MCF 10A (cell line): ENCODE measurements around the gene FAM3D. TPM values are rescaled to one million over a fixed set of nuclear protein-coding genes. Genes with fewer than 3 reads are reported as not detected.

Source experiments
- BruUV-seq: library from RNA; stranded (reverse); fragments of 400-500 nt; replicated peaks from 2 replicates; lab custom pipeline; 2021; lab: Mats Ljungman, UMichigan
- CTCF ChIA-PET: fragments of 300-600 bp; sonication (Branson Sonifier 250); formaldehyde crosslinking; extraction: SDS; loops from one replicate; lab custom pipeline; 2021; ENCODE audit warnings: antibody characterized with exemption, inconsistent platforms; lab: Yijun Ruan, JAX
- POLR2A ChIA-PET: fragments of 300-600, 350-650 bp; sonication (Branson Sonifier 250); formaldehyde crosslinking; extraction: SDS; loops from one replicate; lab custom pipeline; 2020; ENCODE audit warnings: antibody characterized with exemption, inconsistent platforms; lab: Yijun Ruan, JAX
- DNase-seq: peaks from one replicate; pipeline ENCODE4 v3.0.0-alpha.2; 2018; ENCODE audit not compliant: unreplicated experiment
- H3K27ac Mint-ChIP-seq: one replicate; pipeline ENCODE4 v1.8.0; 2022; ENCODE audit warnings: mild to moderate bottlenecking, low read depth, mixed read lengths; ENCODE audit not compliant: unreplicated experiment
- H3K27me3 Mint-ChIP-seq: one replicate; pipeline ENCODE4 v1.8.0; 2022; ENCODE audit warnings: mixed read lengths; ENCODE audit not compliant: insufficient read depth, unreplicated experiment
- H3K36me3 Mint-ChIP-seq: one replicate; pipeline ENCODE4 v1.8.0; 2022; ENCODE audit warnings: mild to moderate bottlenecking, moderate library complexity, mixed read lengths; ENCODE audit not compliant: insufficient read depth, unreplicated experiment
- H3K4me1 Mint-ChIP-seq: one replicate; pipeline ENCODE4 v1.8.0; 2022; ENCODE audit warnings: mixed read lengths; ENCODE audit not compliant: insufficient read depth, unreplicated experiment
- H3K4me3 Mint-ChIP-seq: one replicate; pipeline ENCODE4 v1.8.0; 2022; ENCODE audit warnings: mild to moderate bottlenecking, moderate library complexity, mixed read lengths; ENCODE audit not compliant: unreplicated experiment
- H3K9me3 Mint-ChIP-seq: one replicate; pipeline ENCODE4 v1.8.0; 2022; ENCODE audit warnings: mixed read lengths; ENCODE audit not compliant: unreplicated experiment
- intact Hi-C: fragments of 100-400 bp; cut with micrococcal nuclease; formaldehyde crosslinking; loops from 2 replicates; pipeline ENCODE4 v1.14.1; 2022
- total RNA-seq: library from RNA; stranded (reverse); gene quantifications from 2 replicates; pipeline ENCODE4 v1.2.3, GENCODE V29; 2022
- TF ChIP-seq, protein P1 (sequence below): fragments of 200-600 bp; IDR thresholded peaks from one replicate; pipeline ENCODE4 v1.8.0; 2022; ENCODE audit warnings: antibody characterized with exemption, mild to moderate bottlenecking; ENCODE audit not compliant: unreplicated experiment

FAM3D gene
- total RNA-seq, 1 experiment from 2014 or later = not detected

DNA sequence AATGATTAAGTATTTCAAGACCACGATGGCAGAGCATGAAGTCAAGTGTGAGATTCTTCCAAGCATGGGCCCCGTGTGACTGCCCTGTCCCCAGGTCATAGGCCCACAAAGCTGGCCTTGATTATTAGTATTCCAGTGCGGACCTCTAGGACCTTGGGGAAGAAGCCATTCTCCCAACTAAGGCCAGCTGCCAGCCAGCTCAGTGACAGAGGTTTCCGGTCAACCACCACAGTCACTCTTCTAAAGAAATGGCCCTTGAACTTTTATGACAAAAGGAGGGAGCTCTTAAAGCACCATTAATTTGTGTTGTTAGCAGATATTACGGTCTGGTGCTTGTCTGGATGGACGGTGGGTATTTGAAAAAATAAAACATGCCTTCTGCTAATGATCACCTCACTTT is 28.0 kb downstream of the FAM3D start:
- Mint-ChIP-seq H3K4me1 (no peaks in the 10 kb centered on the region), H3K27me3 (no peaks in the 10 kb centered on the region), H3K4me3 (no peak overlapping the region), H3K27ac (no peak overlapping the region), H3K36me3 (no peaks in the 10 kb centered on the region), H3K9me3 (no peaks in the 10 kb centered on the region)
- ChIA-PET POLR2A (no interaction called here), CTCF (interaction anchor here (0.8 to 9.0 kb wide), 10 partner anchors 9 to 416 kb away, joined by 3 to 80 read pairs (median 4); no protein-coding TSS in a partner anchor)
- DNase-seq = no peak
- no TSS peak for BruUV-seq
- TF ChIP-seq, protein P1, sequence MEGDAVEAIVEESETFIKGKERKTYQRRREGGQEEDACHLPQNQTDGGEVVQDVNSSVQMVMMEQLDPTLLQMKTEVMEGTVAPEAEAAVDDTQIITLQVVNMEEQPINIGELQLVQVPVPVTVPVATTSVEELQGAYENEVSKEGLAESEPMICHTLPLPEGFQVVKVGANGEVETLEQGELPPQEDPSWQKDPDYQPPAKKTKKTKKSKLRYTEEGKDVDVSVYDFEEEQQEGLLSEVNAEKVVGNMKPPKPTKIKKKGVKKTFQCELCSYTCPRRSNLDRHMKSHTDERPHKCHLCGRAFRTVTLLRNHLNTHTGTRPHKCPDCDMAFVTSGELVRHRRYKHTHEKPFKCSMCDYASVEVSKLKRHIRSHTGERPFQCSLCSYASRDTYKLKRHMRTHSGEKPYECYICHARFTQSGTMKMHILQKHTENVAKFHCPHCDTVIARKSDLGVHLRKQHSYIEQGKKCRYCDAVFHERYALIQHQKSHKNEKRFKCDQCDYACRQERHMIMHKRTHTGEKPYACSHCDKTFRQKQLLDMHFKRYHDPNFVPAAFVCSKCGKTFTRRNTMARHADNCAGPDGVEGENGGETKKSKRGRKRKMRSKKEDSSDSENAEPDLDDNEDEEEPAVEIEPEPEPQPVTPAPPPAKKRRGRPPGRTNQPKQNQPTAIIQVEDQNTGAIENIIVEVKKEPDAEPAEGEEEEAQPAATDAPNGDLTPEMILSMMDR = no peak
- intact Hi-C loops = no loop called here

DNA sequence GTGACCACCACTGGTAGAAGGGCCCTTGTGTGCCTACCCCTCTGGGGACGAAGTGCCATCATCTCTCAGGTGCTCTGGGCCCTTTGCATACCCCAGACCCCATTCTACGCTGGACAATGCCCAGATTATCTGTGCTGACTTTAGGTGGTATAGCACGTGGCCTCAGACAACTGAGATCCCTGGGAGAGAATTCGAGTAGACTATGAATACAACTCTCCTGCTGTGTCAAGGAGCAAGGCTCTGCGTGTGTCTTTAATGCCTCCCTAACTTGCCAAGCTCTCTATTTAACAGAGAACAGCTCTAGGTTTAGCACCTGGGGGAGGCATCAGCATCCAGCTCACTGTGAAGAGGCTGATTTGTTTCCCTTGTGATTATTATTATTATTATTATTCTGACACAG is 29.1 kb downstream of the FAM3D start:
- ChIA-PET POLR2A (no interaction called here), CTCF (interaction anchor here (0.7 to 9.0 kb wide), 4 partner anchors 9 to 317 kb away, joined by 3 to 80 read pairs (median 15); no protein-coding TSS in a partner anchor)
- Mint-ChIP-seq H3K9me3 (no peaks in the 10 kb centered on the region), H3K27me3 (no peaks in the 10 kb centered on the region), H3K36me3 (no peaks in the 10 kb centered on the region), H3K4me3 (no peak overlapping the region), H3K27ac (no peak overlapping the region), H3K4me1 (no peaks in the 10 kb centered on the region)
- no TSS peak for BruUV-seq
- DNase-seq = no peak
- TF ChIP-seq, protein P1 = no peak
- intact Hi-C loops = no loop called here

DNA sequence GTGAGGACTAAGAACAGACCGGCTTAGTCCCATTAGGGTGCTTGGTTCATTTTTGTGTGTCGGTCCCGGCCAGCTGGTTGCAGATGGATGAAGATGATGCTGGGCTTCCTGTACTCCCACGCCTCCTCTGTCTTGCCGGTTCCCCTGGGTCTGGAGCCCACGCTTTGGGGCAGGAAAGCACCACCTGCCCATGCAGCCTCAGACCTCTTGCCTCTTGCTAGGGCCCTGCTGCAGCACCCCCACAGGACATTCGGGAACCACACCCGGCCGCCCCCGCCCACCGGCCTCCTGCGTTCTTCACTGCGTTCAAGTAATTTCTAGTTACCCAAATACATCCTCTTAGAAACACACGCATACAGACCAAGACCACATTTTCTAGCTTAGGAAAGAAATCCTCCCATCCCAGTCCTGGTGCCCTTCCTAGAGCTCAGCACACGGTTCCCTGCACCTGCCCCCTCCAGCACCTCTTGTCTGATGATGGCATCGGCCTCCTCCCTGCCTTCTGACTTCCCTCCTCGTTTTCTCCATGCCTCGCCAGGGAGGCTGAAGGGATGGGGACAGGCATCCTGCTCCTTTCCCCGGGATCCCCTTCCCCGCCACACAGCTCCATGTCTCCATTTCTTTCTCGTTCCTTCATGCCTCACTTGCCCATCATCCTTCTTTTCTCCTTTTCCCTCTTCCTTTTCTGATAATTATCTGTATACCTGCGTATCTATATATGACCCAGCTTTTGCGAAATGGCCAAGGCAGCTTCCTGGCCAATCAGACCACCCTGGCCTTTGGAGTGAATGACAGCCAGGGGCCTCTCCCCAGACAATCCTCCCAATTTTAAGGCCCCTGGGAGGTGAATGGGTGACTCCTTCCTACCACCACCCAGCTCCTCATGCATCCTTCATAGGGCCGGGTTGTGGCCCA is 30.9 kb downstream of the FAM3D start:
- Mint-ChIP-seq H3K4me1 (no peaks in the 10 kb centered on the region), H3K9me3 (no peaks in the 10 kb centered on the region)
- POLR2A ChIA-PET = no interaction called here

More for the DNA sequence above, 30.9 kb downstream of the FAM3D start:
- intact Hi-C loops = no loop called here
- CTCF ChIA-PET = interaction anchor here (1.0 to 9.0 kb wide), 2 partner anchors 7 to 27 kb away, joined by 3 to 80 read pairs; no protein-coding TSS in a partner anchor
- no peaks in the 10 kb centered on the region for H3K36me3 Mint-ChIP-seq
- no peaks in the 10 kb centered on the region for H3K27me3 Mint-ChIP-seq
- no peak overlapping the region for H3K27ac Mint-ChIP-seq
- no peak overlapping the region for H3K4me3 Mint-ChIP-seq
- no peak for DNase-seq
- TF ChIP-seq, protein P1 = no peak
- BruUV-seq = no TSS peak
